ENCODE data around the gene AFAP1.

The AFAP1 gene

DNA sequence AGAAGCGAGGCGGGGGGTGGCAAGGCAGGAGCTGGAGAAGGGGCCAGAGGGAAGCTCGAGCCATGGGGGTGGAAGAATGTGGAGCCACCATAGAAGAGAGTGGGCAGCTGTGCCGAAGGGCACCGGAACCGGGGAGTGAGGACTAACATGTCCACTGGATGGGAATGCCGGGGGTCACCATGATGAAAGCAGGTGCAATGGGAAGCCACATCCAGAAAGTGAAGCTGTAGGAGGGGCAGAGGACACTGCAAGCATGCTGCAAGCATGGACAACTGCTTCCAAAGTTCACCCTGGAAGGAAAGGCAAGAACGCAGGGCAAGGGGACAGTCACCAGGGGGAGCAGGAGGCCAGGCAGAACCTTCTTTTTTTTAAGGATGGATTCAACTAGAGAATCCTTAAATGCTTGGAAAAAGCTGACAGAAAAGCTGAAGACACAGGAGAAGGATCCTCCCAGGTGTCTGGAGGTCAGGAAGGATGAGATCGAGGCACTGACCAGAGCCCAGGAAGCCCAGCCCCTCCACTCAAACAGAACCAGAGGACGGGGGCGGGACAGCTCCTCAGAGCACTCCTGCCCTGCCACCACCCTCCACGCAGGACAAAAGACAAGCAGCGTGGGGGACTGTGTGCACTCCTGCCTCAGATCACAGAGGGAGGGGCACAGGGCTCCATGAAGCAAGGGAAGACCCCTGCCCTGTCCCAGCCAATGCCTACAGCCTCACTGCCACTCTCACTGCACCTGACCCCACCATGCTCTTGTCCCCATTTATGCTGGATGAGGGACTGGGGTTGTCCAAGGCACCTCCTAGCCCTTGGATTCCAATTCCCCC is 169.2 kb downstream of the AFAP1 start:
- TF ChIP-seq, protein P1, sequence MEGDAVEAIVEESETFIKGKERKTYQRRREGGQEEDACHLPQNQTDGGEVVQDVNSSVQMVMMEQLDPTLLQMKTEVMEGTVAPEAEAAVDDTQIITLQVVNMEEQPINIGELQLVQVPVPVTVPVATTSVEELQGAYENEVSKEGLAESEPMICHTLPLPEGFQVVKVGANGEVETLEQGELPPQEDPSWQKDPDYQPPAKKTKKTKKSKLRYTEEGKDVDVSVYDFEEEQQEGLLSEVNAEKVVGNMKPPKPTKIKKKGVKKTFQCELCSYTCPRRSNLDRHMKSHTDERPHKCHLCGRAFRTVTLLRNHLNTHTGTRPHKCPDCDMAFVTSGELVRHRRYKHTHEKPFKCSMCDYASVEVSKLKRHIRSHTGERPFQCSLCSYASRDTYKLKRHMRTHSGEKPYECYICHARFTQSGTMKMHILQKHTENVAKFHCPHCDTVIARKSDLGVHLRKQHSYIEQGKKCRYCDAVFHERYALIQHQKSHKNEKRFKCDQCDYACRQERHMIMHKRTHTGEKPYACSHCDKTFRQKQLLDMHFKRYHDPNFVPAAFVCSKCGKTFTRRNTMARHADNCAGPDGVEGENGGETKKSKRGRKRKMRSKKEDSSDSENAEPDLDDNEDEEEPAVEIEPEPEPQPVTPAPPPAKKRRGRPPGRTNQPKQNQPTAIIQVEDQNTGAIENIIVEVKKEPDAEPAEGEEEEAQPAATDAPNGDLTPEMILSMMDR (IDR thresholded peaks at IDR 0.05), result no peak
- Histone ChIP-seq H3K27ac (no peak overlapping the region), H3K4me3 (no peak overlapping the region)
- DNase-seq (ENCODE audit: low spot score), result no peak

DNA sequence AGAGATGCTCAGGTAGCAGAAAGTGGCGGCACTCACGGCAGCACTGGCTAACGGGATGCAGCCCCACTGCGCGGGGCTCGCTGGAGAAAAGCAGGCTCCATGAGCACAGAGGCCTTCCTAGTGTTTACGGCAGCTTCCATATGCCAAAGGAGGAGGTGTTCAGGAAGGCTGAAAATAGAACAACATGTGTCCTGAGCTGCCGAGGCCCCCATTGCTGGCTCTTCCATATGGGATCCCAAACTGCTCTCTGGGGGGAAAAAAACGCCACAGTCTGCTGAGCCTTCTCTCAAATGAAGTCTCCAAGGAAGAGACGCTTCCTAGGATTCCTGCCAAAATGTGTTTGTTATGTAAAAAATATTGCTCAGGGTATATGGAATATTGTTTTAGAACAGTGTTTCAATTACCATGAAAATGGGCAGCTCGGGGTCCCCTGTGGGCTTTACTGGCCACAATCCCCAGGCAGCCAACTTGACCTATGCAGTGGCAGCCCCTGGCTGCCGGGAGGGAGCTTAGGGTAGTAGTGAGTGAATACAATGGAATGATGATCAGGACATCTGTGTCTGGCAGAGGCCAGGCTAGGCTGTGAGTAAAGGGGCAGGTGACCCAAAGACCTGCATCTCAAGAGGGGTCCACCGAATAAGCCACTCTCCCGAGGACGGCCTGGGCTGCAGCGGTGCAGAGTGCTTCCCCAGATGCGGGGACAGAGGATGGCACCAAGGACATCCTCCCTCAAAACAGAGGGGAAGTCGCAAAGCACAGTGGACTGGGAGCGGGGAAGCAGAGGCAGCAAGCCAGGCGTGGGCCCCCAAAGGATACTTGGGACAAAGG is 170.1 kb downstream of the AFAP1 start:
- no peak overlapping the region for H3K27ac ChIP-seq
- no peak for DNase-seq (ENCODE audit: low spot score)
- TF ChIP-seq, protein P1 (IDR thresholded peaks at IDR 0.05), result no peak
- H3K4me3 ChIP-seq, result no peak overlapping the region

DNA sequence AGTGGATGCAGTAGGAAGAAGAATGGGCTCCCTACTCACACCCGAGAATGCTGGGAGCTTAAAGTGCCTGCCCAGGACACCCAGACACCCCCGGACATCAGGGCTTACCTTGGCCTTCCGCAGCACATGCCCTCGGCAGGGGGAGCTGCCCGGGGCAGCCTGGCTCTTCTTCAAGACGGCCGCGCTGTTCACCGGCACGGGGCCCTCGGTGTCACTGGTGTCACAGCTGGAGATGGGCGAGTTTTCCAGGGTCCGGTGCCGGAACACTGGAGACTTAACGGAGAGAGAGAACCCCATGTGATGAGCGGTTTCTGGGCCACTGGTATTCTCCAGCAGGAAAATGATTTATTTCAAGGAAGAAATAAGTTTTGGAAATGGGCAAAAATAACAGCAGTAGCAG is 170.9 kb downstream of the AFAP1 start:
- TF ChIP-seq, protein P1 (IDR thresholded peaks at IDR 0.05), result no peak
- H3K27ac ChIP-seq, result no peak overlapping the region
- DNase-seq (ENCODE audit: low spot score), result no peak
- no peak overlapping the region for H3K4me3 ChIP-seq

DNA sequence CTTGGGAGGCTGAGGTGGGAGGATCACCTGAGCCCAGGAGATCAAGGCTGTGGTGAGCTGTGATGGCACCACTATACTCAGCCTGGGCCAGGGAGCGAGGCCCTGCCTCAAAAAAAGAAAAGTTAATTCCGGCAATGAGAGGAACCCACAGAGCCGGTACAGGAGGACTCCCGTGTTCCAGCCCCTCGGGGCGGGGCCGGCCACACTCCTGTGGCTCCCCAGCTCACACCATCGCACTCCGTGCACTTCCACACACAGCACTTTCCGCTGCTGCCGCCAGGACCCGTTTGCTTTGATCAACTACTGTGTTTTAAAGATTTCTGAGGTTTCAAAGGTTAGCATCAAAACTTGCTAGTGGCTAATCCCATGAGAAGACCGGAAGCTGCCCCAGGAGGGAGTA is 171.7 kb downstream of the AFAP1 start:
- DNase-seq (ENCODE audit: low spot score), result no peak
- TF ChIP-seq, protein P1 (IDR thresholded peaks at IDR 0.05), result no peak
- H3K27ac ChIP-seq, result no peak overlapping the region
- H3K4me3 ChIP-seq, result no peak overlapping the region

DNA sequence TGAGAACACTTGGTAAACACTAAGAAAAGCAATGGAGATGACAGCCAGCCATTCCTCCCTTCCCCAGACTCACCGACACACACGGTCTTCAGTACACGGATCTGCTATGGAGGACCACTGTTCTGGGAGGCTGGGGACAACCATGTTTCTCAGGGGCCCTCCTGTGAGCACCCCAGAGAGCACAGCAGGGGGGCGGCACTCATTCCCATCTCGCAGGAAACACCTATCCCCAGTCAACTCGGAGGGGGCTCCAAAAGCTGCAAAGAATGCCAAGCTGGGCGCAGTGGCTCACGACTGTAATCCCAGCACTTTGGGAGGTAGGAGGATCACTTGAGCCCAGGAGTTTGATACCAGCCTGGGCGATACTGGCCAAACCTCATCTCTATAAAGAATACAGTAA is 172.1 kb downstream of the AFAP1 start:
- no peak for DNase-seq (ENCODE audit: low spot score)
- Histone ChIP-seq H3K4me3 (no peak overlapping the region), H3K27ac (no peak overlapping the region)
- TF ChIP-seq, protein P1 (IDR thresholded peaks at IDR 0.05), result no peak

DNA sequence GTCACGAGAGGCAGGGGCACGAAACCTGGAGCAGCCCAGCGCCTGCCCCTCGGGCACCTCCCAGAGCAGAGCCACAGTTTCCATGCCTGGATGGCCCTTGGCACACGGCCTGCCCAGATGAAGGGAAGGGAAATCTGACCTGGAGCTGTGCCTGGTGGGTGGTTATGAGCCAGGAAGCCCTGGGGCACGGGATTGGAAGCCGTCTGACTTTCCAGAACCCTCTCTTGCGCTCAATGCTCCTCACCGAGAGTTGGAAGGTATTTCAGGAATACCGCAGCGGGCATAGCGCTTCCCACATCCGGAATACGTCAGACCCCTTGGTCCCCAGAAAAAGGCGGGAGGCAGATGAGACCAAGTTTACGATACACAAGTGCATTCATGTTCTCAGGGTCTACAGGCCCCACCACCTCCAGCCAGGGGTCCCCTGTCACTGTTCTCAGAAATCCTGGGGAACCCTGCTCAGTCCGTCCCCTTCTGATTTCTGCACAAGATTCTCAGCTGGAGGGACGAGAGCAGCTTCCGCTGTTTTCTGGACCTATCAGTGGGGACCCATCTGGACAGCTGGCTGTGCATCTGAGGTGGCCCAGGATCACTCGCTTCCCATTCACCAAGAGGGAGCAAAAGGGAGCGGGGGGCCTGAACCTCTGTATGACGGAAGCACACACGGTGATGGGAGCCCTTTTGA is 172.9 kb downstream of the AFAP1 start:
- DNase-seq (ENCODE audit: low spot score), result no peak
- TF ChIP-seq, protein P1 (IDR thresholded peaks at IDR 0.05), result no peak
- Histone ChIP-seq H3K4me3 (no peak overlapping the region), H3K27ac (no peak overlapping the region)
